Measurements from ENCODE around the gene FEZ2.

FEZ2 gene

DNA sequence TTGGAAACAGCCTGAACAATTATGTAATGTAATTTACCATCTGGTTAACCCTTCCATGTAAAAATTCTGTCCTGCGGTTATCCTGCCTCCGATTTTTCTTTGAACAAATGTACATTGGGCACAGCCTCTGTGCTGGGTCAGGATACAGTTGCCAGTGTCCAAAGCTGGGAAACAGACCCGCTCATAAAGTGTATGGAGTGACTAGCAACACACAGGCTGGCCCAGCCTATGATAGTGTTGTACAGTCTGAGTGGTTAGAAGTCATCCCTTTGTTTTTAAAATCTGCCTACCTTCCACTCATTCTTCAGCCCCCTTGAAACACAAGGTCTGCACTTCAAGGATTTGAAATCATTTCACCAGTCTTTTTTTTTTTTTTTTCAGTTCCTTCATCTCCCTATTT is 50.1 kb downstream of the FEZ2 start:
- DNase-seq (ENCODE audit: low read depth): no peak
- TF ChIP-seq CTCF (IDR thresholded peaks at IDR 0.05; ENCODE audit: low read depth, low read length, missing control alignments): no peak
- H3K4me3 ChIP-seq (ENCODE audit: low read depth, low read length): no peak overlapping the region

DNA sequence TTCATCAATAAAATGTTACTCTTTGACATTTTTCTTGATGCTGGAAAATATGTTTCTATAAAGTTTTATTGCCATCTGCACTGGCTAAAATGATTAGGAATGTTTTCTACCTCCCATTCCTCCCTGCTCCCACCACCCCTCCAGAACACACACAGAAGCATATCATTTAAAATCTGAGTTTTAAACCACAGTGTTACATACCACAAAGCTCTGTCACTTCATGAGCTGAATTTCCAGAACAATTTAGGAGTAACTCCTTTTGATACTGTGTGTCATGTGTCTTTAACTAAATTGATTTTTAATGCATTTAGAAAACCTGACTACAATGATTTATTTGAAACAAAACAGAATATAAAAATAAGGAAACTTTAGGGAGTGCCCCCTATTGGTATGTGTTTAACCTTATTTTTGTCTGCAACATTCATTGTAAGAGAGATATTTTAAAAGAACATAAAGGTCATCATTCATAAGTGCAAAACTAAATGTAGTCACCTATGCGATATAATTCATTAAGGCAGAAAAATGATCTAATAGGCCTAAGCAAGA is 52.0 kb downstream of the FEZ2 start:
- H3K4me3 ChIP-seq (ENCODE audit: low read depth, low read length): no peak overlapping the region
- DNase-seq (ENCODE audit: low read depth): no peak
- TF ChIP-seq CTCF (IDR thresholded peaks at IDR 0.05; ENCODE audit: low read depth, low read length, missing control alignments): no peak

- no peak for TF ChIP-seq CTCF (IDR thresholded peaks at IDR 0.05; ENCODE audit: low read depth, low read length, missing control alignments)
- DNase-seq (ENCODE audit: low read depth): no peak
- no peak overlapping the region for H3K4me3 ChIP-seq (ENCODE audit: low read depth, low read length)
Observed at GRCh38 chr2:36544638-36545338, 53.2 kb downstream of the FEZ2 start.

- H3K4me3 ChIP-seq (ENCODE audit: low read depth, low read length): no peak overlapping the region
Observed at GRCh38 chr2:36541891-36542595, 55.9 kb downstream of the FEZ2 start.

DNA sequence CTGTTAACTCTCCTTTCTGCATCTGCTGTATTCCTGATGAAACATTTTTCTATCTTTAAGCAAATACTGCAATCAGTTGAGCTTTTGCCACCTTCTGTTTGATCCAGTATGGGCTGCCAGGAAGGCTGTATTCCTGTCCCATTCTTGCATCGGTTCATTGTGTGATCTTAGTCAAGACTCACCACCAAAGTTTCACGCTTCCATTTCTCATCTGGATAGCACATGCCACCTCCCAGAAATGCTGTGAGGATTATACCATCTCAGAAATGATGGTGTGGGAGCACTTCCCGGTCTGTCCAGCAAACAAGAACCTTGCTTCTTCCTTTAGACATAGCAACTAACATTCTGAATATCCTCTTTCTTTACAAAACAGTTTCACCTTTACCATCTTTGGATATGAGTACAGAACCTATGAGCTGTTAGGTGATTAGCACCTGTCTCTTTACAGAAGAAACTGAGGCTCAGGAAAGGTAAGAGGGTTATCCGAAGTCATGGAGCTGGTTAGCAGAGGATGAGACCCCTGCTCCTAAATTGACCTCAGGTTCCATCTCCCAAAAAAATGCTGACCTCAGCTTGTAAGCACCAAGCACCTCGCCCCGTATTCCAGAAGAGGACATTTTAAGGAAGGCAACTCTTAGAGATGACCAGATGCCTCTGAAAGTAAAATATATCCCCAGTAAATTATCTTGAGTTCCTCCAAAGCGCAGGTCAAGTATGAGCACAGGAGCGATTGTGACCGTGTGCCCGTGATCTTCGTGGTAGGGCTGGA is 56.8 kb downstream of the FEZ2 start:
- no peak for TF ChIP-seq CTCF (IDR thresholded peaks at IDR 0.05; ENCODE audit: low read depth, low read length, missing control alignments)
- no peak overlapping the region for H3K4me3 ChIP-seq (ENCODE audit: low read depth, low read length)
- no peak for DNase-seq (ENCODE audit: low read depth)

More at GRCh38 chr2:36541891-36542595, 55.9 kb downstream of the FEZ2 start:
- DNase-seq (ENCODE audit: low read depth): no peak
- TF ChIP-seq CTCF (IDR thresholded peaks at IDR 0.05; ENCODE audit: low read depth, low read length, missing control alignments): no peak

DNA sequence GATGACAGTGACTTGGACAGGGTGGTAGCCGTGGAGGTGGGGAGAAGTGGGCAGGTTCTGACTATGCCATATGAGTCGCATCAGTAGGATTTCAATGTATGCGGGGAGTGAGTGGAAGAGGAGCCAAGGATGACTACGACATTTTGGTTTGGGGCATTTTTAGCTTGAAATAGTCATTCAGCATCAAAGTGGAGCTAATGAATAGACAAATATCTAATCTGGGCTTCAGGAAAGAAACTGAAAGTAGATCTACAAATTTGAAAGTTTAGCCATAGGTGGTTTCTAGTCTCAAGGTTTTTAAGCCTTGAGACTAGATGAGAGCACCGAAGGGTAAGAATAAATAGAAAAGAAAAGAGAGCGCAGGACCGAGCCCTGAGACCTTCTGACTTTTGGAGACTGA is 58.3 kb downstream of the FEZ2 start:
- H3K4me3 ChIP-seq (ENCODE audit: low read depth, low read length): no peak overlapping the region
- no peak for DNase-seq (ENCODE audit: low read depth)
- no peak for TF ChIP-seq CTCF (IDR thresholded peaks at IDR 0.05; ENCODE audit: low read depth, low read length, missing control alignments)

Data from GM12864 (cell line).